ENCODE results near the gene MCM5. TPM values are rescaled to one million over a fixed set of nuclear protein-coding genes. Genes with fewer than 3 reads are reported as not detected.

Gene MCM5
- total and polyA plus RNA-seq, 2 experiments from 2014 or later, result 288 to 325 TPM

- TF ChIP-seq, protein P1, sequence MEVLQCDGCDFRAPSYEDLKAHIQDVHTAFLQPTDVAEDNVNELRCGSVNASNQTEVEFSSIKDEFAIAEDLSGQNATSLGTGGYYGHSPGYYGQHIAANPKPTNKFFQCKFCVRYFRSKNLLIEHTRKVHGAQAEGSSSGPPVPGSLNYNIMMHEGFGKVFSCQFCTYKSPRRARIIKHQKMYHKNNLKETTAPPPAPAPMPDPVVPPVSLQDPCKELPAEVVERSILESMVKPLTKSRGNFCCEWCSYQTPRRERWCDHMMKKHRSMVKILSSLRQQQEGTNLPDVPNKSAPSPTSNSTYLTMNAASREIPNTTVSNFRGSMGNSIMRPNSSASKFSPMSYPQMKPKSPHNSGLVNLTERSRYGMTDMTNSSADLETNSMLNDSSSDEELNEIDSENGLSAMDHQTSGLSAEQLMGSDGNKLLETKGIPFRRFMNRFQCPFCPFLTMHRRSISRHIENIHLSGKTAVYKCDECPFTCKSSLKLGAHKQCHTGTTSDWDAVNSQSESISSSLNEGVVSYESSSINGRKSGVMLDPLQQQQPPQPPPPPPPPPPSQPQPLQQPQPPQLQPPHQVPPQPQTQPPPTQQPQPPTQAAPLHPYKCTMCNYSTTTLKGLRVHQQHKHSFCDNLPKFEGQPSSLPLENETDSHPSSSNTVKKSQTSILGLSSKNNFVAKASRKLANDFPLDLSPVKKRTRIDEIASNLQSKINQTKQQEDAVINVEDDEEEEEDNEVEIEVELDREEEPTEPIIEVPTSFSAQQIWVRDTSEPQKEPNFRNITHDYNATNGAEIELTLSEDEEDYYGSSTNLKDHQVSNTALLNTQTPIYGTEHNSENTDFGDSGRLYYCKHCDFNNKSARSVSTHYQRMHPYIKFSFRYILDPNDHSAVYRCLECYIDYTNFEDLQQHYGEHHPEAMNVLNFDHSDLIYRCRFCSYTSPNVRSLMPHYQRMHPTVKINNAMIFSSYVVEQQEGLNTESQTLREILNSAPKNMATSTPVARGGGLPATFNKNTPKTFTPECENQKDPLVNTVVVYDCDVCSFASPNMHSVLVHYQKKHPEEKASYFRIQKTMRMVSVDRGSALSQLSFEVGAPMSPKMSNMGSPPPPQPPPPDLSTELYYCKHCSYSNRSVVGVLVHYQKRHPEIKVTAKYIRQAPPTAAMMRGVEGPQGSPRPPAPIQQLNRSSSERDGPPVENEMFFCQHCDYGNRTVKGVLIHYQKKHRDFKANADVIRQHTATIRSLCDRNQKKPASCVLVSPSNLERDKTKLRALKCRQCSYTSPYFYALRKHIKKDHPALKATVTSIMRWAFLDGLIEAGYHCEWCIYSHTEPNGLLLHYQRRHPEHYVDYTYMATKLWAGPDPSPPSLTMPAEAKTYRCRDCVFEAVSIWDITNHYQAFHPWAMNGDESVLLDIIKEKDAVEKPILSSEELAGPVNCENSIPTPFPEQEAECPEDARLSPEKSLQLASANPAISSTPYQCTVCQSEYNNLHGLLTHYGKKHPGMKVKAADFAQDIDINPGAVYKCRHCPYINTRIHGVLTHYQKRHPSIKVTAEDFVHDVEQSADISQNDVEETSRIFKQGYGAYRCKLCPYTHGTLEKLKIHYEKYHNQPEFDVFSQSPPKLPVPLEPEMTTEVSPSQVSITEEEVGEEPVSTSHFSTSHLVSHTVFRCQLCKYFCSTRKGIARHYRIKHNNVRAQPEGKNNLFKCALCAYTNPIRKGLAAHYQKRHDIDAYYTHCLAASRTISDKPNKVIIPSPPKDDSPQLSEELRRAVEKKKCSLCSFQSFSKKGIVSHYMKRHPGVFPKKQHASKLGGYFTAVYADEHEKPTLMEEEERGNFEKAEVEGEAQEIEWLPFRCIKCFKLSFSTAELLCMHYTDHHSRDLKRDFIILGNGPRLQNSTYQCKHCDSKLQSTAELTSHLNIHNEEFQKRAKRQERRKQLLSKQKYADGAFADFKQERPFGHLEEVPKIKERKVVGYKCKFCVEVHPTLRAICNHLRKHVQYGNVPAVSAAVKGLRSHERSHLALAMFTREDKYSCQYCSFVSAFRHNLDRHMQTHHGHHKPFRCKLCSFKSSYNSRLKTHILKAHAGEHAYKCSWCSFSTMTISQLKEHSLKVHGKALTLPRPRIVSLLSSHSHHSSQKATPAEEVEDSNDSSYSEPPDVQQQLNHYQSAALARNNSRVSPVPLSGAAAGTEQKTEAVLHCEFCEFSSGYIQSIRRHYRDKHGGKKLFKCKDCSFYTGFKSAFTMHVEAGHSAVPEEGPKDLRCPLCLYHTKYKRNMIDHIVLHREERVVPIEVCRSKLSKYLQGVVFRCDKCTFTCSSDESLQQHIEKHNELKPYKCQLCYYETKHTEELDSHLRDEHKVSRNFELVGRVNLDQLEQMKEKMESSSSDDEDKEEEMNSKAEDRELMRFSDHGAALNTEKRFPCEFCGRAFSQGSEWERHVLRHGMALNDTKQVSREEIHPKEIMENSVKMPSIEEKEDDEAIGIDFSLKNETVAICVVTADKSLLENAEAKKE (CRISPR knock-in tag; IDR thresholded peaks at IDR 0.05), result no peak
- no peak for TF ChIP-seq NANOG (IDR thresholded peaks at IDR 0.05; ENCODE audit: borderline replicate concordance)
- TF ChIP-seq JUNB (IDR thresholded peaks at IDR 0.05; ENCODE audit: unreplicated experiment), result no peak
- TF ChIP-seq CREB1 (CRISPR knock-in tag; IDR thresholded peaks at IDR 0.05; ENCODE audit: low read depth), result no peak
- TF ChIP-seq POLR2AphosphoS5 (IDR thresholded peaks at IDR 0.05; ENCODE audit: low read depth), result no peak
- TF ChIP-seq, protein P2, sequence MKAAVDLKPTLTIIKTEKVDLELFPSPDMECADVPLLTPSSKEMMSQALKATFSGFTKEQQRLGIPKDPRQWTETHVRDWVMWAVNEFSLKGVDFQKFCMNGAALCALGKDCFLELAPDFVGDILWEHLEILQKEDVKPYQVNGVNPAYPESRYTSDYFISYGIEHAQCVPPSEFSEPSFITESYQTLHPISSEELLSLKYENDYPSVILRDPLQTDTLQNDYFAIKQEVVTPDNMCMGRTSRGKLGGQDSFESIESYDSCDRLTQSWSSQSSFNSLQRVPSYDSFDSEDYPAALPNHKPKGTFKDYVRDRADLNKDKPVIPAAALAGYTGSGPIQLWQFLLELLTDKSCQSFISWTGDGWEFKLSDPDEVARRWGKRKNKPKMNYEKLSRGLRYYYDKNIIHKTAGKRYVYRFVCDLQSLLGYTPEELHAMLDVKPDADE (IDR thresholded peaks at IDR 0.05), result no peak
- no peak for TF ChIP-seq STAT1 (IDR thresholded peaks at IDR 0.05; ENCODE audit: unreplicated experiment)
- no peak for TF ChIP-seq ZNF331 (CRISPR knock-in tag; IDR thresholded peaks at IDR 0.05; ENCODE audit: low read depth)
- TF ChIP-seq ZNF114 (CRISPR knock-in tag; IDR thresholded peaks at IDR 0.05), result no peak
Observed at GRCh38 chr22:35418088-35418487, 18.1 kb downstream of the MCM5 start (continued).

GRCh38 chr22:35418731-35419130 lies 18.8 kb downstream of the MCM5 start:
- Histone ChIP-seq H3K9me2 (ENCODE audit: insufficient read depth) (no peaks in the 10 kb centered on the region), H3K79me2 (replicated peaks; ENCODE audit: insufficient read depth) (peaks cover 6% of the 10 kb centered on the region; the same call in 1 of the 2 replicates), H3K4me1 (ENCODE audit: insufficient read depth) (no peaks in the 10 kb centered on the region), H3F3A (replicated peaks; ENCODE audit: low read depth) (peaks cover 37% of the 10 kb centered on the region; the same call in 1 of the 2 replicates), H3K4me3 (no peak overlapping the region), H3K4me2 (no peak overlapping the region), H4K20me1 (replicated peaks; ENCODE audit: insufficient read depth) (peaks cover 18% of the 10 kb centered on the region), H3K27ac (ENCODE audit: low read depth) (no peak overlapping the region), H3K27me3 (ENCODE audit: insufficient read depth) (no peaks in the 10 kb centered on the region), H3K36me3 (ENCODE audit: insufficient read depth) (peaks cover 86% of the 10 kb centered on the region), H2AFZ (no peak overlapping the region)
- no peak for DNase-seq (ENCODE audit: low spot score)
- Mint-ChIP-seq H3K27ac (no peak overlapping the region), H3K4me1 (peaks cover 12% of the 10 kb centered on the region), H3K4me3 (no peak overlapping the region), H3K9me3 (no peaks in the 10 kb centered on the region), H3K27me3 (ENCODE audit: insufficient read depth, low read depth, poor library complexity) (peaks cover 15% of the 10 kb centered on the region), H3K36me3 (ENCODE audit: low read depth) (peaks cover 99% of the 10 kb centered on the region)
- ATAC-seq, result no peak
- TF ChIP-seq, protein P2 (IDR thresholded peaks at IDR 0.05), result no peak
- TF ChIP-seq NANOG (IDR thresholded peaks at IDR 0.05; ENCODE audit: borderline replicate concordance) (no peak), ZNF114 (CRISPR knock-in tag; IDR thresholded peaks at IDR 0.05) (no peak), EZH2 (IDR thresholded peaks at IDR 0.05; ENCODE audit: low read depth, unreplicated experiment) (no peak), EZH2phosphoT487 (IDR thresholded peaks at IDR 0.05; ENCODE audit: unreplicated experiment) (no peak), JUNB (IDR thresholded peaks at IDR 0.05; ENCODE audit: unreplicated experiment) (no peak)
- TF ChIP-seq, protein P3, sequence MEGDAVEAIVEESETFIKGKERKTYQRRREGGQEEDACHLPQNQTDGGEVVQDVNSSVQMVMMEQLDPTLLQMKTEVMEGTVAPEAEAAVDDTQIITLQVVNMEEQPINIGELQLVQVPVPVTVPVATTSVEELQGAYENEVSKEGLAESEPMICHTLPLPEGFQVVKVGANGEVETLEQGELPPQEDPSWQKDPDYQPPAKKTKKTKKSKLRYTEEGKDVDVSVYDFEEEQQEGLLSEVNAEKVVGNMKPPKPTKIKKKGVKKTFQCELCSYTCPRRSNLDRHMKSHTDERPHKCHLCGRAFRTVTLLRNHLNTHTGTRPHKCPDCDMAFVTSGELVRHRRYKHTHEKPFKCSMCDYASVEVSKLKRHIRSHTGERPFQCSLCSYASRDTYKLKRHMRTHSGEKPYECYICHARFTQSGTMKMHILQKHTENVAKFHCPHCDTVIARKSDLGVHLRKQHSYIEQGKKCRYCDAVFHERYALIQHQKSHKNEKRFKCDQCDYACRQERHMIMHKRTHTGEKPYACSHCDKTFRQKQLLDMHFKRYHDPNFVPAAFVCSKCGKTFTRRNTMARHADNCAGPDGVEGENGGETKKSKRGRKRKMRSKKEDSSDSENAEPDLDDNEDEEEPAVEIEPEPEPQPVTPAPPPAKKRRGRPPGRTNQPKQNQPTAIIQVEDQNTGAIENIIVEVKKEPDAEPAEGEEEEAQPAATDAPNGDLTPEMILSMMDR (conservative IDR thresholded peaks at IDR 0.05; ENCODE audit: low read depth in 2 of 2), result no peak

Measured in GM23338 (cell line).